ENCODE results near the gene APLP1.
"Not testable (repeated sequence)": the region's sequence is repeated elsewhere in the genome, so short reads cannot be mapped to it uniquely, and the experiment has no call there.

The APLP1 gene

GRCh38 chr19:35904311-35905068 is 36.1 kb downstream of the APLP1 start:
- DNase-seq (ENCODE audit: low read depth in 2 of 2): no peak

- DNase-seq (ENCODE audit: low read depth in 2 of 2): no peak
Observed at GRCh38 chr19:35905178-35905727, 36.9 kb downstream of the APLP1 start.

- no peak for DNase-seq (ENCODE audit: low read depth in 2 of 2)
Observed at GRCh38 chr19:35907377-35907745, 39.0 kb downstream of the APLP1 start.

GRCh38 chr19:35908010-35908441 is 39.7 kb downstream of the APLP1 start, which contains the start of gene TYROBP:
Gene TYROBP, minus strand, starts transcription at chr19:35908295. Its CDS starts 67 bp downstream, at chr19:35908228.
- no peak for DNase-seq (ENCODE audit: low read depth in 2 of 2)

GRCh38 chr19:35908973-35909683 is 40.8 kb downstream of the APLP1 start:
- DNase-seq (ENCODE audit: low read depth in 2 of 2): no peak

GRCh38 chr19:35909684-35910035 is 41.3 kb downstream of the APLP1 start:
- no peak for DNase-seq (ENCODE audit: low read depth in 2 of 2)

- DNase-seq (ENCODE audit: low read depth in 2 of 2): not testable (repeated sequence)
Observed at GRCh38 chr19:35910355-35910754, 42.0 kb downstream of the APLP1 start.

GRCh38 chr19:35911173-35911572 is 42.8 kb downstream of the APLP1 start:
- DNase-seq (ENCODE audit: low read depth in 2 of 2): no peak

GRCh38 chr19:35911790-35912189 is 43.4 kb downstream of the APLP1 start:
- no peak for DNase-seq (ENCODE audit: low read depth in 2 of 2)

GRCh38 chr19:35913589-35913988 is 45.2 kb downstream of the APLP1 start:
- DNase-seq (ENCODE audit: low read depth in 2 of 2): no peak

GRCh38 chr19:35915443-35915842 is 47.1 kb downstream of the APLP1 start:
- no peak for DNase-seq (ENCODE audit: low read depth in 2 of 2)

GRCh38 chr19:35919306-35919705 is 50.9 kb downstream of the APLP1 start:
- no peak for DNase-seq (ENCODE audit: low read depth in 2 of 2)

- no peak for DNase-seq (ENCODE audit: low read depth in 2 of 2)
Observed at GRCh38 chr19:35921012-35921411, 52.6 kb downstream of the APLP1 start.

- DNase-seq (ENCODE audit: low read depth in 2 of 2): no peak
Observed at GRCh38 chr19:35925501-35925900, 57.1 kb downstream of the APLP1 start.

- DNase-seq (ENCODE audit: low read depth in 2 of 2): no peak
Observed at GRCh38 chr19:35928507-35928906, 60.1 kb downstream of the APLP1 start.
